Esophagus (tissue), 2 donors: ENCODE data around the gene MBNL1. TPM values are rescaled to one million over a fixed set of nuclear protein-coding genes. Genes with fewer than 3 reads are reported as not detected.
A peak's percentile ranks its signal among the peaks of the same experiment; 100 is the strongest.

Source experiments
- H3K27ac ChIP-seq, 2 donors: one replicate each; pipeline ENCODE4 v1.5.1; 2013; ENCODE audit warnings: low read depth in 2 of 2, mild to moderate bottlenecking in 2 of 2, inconsistent platforms in 1 of 2, low read length in 1 of 2, moderate library complexity in 1 of 2
- H3K27me3 ChIP-seq, 2 donors: one replicate each; pipeline ENCODE4 v1.6.1; 2013; ENCODE audit warnings: low read length in 2 of 2, control low read depth in 1 of 2, mild to moderate bottlenecking in 1 of 2; ENCODE audit not compliant: insufficient read depth in 2 of 2, control insufficient read depth in 1 of 2
- H3K36me3 ChIP-seq, 2 donors: one replicate each; pipeline ENCODE4 v1.6.1; 2013; ENCODE audit warnings: low read length in 1 of 2; ENCODE audit not compliant: control insufficient read depth in 2 of 2, insufficient read depth in 2 of 2
- H3K4me1 ChIP-seq, 2 donors: one replicate each; pipeline ENCODE4 v1.6.1; 2013; ENCODE audit warnings: low read length in 1 of 2; ENCODE audit not compliant: control insufficient read depth in 2 of 2, insufficient read depth in 2 of 2
- H3K4me3 ChIP-seq, 2 donors: one replicate each; pipeline ENCODE4 v1.5.1; 2013; ENCODE audit warnings: low read length in 2 of 2, mild to moderate bottlenecking in 2 of 2, low read depth in 1 of 2, moderate library complexity in 1 of 2
- H3K9me3 ChIP-seq, 2 donors: one replicate each; pipeline ENCODE4 v1.6.1; 2013; ENCODE audit warnings: mild to moderate bottlenecking in 2 of 2, low read depth in 1 of 2, low read length in 1 of 2, moderate library complexity in 1 of 2; ENCODE audit not compliant: control insufficient read depth in 2 of 2, insufficient read depth in 1 of 2
- WGBS, 2 donors: extraction: QIAGEN DNeasy Blood & Tissue Kit; methylation state at CpG; one replicate each; pipeline ENCODE4 v1.1.7; 2013; 5-methylcytosine and 5-hydroxymethylcytosine counted together
- polyA plus RNA-seq, 2 donors: library from polyadenylated mRNA; stranded (reverse); fragments of 200-250 nt; gene quantifications; one replicate each; pipeline ENCODE4 v1.2.3, GENCODE V29; 2013
- donor health status: healthy with polysubstance abuse.
- donor health status: Bipolar disorder and iron deficiency.

The MBNL1 gene
- polyA plus RNA-seq, 2 donors, result 23.6 to 28.6 TPM

DNA sequence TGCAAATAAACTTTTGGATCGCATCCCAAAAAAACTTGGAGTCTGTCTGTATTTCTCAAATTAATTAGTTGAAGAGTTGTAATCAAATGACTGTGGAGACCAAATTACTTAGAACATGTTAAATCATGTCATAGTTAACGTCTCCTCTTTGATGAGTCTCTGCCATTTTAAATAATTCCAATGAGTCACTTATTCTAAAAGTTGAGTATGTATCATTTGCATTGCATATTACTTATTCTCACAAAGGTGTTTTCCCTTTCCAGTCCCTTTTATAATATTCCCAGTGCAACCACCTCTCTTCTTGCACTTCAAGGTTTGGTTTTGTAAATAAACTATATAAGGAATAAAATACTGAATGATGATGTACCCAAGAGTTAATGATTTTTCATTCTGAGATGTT lies 36.0 kb upstream of the MBNL1 start:
- H3K36me3 ChIP-seq, result no peaks in the 10 kb centered on the region
- H3K27ac ChIP-seq, result no peak overlapping the region
- WGBS, 2 donors, result 56 to 71% methylated on average over 2 of the region's 2 CpGs
- no peaks in the 10 kb centered on the region for H3K4me1 ChIP-seq
- no peaks in the 10 kb centered on the region for H3K9me3 ChIP-seq
- no peaks in the 10 kb centered on the region for H3K27me3 ChIP-seq
- H3K4me3 ChIP-seq, result no peak overlapping the region

DNA sequence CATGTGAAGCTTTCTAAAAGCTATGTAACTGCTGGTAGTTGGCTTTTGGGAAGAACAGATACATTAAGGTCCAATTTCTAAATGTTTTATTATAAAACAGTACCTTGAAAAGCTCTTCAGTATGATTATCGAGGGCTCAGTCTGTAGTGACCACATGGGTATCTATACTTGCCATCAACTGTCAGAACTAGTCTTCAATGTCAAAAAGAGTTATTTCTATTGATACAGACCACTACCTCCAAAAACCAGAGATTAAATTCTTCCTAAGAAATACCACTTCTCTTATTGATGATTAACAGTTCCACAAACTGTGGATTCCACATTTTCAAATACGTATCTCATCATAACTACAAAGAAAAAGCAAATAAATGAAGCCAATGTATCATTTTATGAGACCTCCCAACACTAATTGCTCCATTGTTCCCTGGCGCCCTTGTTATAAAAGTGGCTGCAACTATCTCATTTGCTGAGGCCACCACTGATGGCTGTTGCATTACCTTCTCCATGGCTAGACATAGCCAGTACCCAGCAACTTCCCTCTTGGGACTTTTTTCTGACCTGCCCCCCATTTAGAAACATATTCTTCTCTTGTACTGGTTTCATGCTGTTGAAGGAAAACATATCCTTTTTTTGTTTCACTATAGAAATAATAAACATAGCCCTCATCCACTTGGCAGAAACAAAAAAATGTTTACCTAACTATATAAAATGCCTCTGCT lies 33.9 kb upstream of the MBNL1 start:
- Histone ChIP-seq H3K4me1 (no peaks in the 10 kb centered on the region), H3K27ac (no peak overlapping the region), H3K36me3 (no peaks in the 10 kb centered on the region), H3K4me3 (no peak overlapping the region), H3K9me3 (no peaks in the 10 kb centered on the region), H3K27me3 (no peaks in the 10 kb centered on the region)
- 95 to 96% methylated on average over 3 of the region's 3 CpGs for WGBS, 2 donors

DNA sequence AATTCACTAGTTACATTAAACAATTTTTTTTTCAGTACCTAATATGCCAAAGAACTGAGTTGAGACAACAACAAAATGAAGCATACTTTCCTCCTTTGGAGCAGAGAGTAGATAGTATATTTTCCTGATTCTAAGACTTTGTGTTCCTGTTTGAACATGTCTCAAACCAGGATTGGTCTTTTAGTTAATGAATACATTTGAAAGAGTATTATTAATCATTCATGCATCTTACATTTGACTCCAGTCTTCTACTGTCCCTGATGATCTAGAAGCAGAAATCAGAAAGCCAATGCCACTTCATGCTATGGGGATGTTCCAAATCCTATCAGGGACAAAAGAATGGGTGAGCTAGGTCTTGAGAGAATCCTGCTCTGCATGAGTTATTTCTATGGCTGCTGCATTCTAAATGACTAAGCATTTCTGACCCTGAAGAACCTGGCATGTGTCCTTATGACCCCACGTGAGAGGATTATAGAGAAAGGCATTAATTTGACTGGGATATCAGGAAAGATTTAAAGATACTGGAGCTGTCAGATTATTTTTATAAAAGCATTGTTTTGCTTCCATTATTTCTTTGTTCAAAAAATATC lies 32.9 kb upstream of the MBNL1 start:
- H3K27ac ChIP-seq, result no peak overlapping the region
- WGBS, 2 donors, result 34 to 42% methylated on average over 1 of the region's 1 CpG

DNA sequence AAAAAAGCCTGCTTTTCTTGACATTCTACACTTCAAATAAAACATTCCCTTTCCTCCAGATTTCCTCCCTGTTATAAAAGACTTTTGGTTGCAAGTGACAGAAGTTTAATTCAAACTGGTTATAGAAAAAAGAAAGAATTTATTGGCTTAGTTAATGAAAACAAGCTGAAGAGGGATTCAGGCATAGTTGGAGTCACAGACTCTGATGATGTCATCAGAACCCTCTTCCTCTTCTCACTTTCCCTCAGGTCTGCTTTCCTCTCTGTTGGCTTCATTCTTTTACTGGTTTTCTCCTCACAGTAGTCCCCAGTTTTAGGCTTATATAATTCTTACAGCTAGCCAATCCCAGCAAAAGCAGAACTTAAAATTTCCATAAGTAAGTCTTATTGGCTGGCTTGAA lies 32.0 kb upstream of the MBNL1 start:
- no peaks in the 10 kb centered on the region for H3K9me3 ChIP-seq
- no peaks in the 10 kb centered on the region for H3K36me3 ChIP-seq
- no peak overlapping the region for H3K4me3 ChIP-seq
- no peaks in the 10 kb centered on the region for H3K27me3 ChIP-seq
- no peaks in the 10 kb centered on the region for H3K4me1 ChIP-seq
- no peak overlapping the region for H3K27ac ChIP-seq

More for the DNA sequence above, 32.9 kb upstream of the MBNL1 start:
- Histone ChIP-seq H3K4me1 (no peaks in the 10 kb centered on the region), H3K27me3 (no peaks in the 10 kb centered on the region), H3K9me3 (no peaks in the 10 kb centered on the region), H3K4me3 (no peak overlapping the region), H3K36me3 (no peaks in the 10 kb centered on the region)

DNA sequence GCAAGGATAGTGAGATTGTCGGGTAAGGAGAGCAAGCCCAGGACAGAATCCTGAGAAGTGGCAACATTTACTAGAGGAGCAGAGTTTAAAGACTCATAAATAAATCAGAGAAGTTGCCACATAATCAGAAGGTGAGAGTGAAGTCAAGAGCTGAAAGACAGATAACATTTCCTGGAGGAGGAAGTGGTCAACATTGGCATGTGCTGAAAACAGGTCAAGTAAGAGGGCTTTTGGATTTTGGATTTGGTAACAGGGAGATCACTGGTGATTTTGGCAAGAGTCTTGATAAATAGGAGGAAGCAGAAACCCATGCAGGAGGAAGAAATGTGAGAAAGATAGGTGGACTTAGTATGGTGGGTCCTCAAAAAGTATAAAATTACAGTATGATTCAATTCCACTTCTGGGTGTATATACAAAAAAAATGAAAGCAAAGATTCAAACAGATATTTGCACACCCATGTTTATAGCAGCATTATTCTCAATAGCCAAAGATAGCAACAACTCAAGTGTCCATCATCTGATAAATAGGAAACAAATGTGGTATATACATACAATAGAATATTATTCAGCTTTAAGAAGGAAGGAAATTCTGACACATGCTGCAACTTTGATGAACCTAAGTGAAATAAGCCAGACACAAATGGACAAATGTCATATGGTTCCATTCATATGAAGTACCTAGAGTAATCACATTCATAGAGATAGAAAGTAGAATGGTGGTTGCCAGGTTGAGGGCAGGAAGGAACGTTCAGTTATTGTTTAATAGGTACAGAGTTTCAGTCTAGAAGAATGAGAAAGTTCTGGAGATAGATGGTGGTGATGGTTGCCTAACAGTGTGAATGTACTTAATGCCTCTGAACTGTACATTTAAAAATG lies 27.3 kb upstream of the MBNL1 start:
- no peaks in the 10 kb centered on the region for H3K4me1 ChIP-seq
- 73 to 74% methylated on average over 2 of the region's 2 CpGs for WGBS, 2 donors
- H3K27me3 ChIP-seq, result no peaks in the 10 kb centered on the region
- H3K9me3 ChIP-seq, result no peaks in the 10 kb centered on the region
- no peak overlapping the region for H3K4me3 ChIP-seq
- H3K27ac ChIP-seq, result no peak overlapping the region
- H3K36me3 ChIP-seq, result no peaks in the 10 kb centered on the region

DNA sequence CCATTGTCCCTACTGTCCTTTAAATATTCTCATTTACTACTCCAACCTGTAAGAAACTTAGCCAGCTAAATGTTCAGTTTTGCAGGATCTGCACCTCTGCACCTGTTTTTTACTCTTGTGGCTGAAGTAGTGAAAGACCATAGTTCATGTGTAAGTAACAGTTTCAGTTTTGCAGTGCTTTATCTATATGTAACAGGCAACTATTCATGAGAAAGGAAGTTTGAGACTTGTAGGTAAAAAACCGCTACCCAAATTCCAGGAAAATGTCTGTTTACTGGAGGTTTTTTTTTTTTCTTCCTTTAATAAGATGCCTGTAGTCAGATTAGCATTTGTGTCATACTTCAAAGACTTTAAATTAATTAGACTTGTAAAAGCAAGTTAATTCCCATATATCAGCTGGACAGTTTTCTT lies 25.4 kb upstream of the MBNL1 start:
- peak overlapping the region in 1 of 2 donors; percentile 25 for H3K27ac ChIP-seq
- no peaks in the 10 kb centered on the region for H3K36me3 ChIP-seq
- WGBS, 2 donors, result 55 to 63% methylated on average over 1 of the region's 1 CpG
- no peaks in the 10 kb centered on the region for H3K9me3 ChIP-seq
- no peak overlapping the region for H3K4me3 ChIP-seq
- no peaks in the 10 kb centered on the region for H3K27me3 ChIP-seq
- no peaks in the 10 kb centered on the region for H3K4me1 ChIP-seq

DNA sequence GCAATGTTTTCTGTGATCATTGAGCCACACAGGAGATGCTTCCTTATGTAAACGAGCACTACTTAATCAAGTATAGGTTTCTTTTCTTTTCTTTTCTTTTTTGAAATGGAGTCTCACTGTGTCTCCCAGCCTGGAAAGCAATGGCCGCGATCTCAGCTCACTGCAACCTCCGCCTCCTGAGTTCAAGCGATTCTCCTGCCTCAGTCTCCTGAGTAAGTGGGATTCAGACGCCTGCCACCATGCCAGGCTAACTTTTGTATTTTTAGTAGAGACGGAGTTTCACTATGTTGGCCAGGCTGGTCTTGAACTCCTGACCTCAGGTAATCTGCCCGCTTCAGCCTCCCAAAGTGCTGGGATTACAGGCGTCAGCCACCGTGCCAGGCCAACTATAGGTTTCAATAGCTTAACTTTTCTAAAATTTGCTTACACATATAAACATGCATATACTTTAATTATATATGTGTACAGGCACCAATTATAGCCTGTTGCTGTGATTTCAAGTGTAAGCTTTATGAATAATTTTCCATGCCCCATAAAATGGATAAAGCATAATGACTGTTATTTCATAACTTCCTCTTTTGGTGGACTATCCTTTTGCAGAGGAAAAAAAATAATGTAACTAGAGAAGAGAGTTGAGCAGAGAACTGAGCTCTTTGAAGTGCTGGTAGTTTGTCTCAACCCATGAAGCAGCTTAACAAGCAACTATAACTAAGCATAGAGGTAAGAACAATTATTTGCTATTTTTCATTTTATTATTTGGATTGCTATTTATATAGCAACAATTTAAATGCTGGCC lies 24.8 kb upstream of the MBNL1 start:
- H3K9me3 ChIP-seq, result no peaks in the 10 kb centered on the region
- H3K36me3 ChIP-seq, result no peaks in the 10 kb centered on the region
- no peaks in the 10 kb centered on the region for H3K27me3 ChIP-seq
- H3K4me3 ChIP-seq, result peak overlapping the region in 1 of 2 donors; percentile 20
- H3K4me1 ChIP-seq, result no peaks in the 10 kb centered on the region
- H3K27ac ChIP-seq, result peak overlapping the region in 1 of 2 donors; percentile 25
- WGBS, 2 donors, result 77 to 85% methylated on average over 10 of the region's 10 CpGs

DNA sequence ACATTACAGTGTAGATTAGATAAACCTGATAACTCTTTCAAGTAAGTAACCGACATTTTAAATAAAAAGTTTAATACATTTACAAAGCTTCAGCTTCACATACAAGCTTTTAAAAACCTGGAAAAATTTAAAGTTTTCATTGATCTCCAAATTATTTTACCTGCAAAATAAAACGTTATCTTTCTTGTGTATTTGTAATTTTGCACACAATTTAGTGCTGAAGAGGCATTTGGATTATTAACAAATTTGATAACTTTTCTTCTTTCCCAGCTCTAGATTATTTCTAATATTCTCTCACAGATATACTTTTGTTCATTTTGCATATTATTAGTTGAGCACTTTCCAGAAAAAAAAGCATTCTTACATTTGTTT lies 24.2 kb upstream of the MBNL1 start:
- no peaks in the 10 kb centered on the region for H3K27me3 ChIP-seq
- no peak overlapping the region for H3K27ac ChIP-seq
- H3K36me3 ChIP-seq, result no peaks in the 10 kb centered on the region
- H3K4me3 ChIP-seq, result no peak overlapping the region
- no peaks in the 10 kb centered on the region for H3K4me1 ChIP-seq
- no peaks in the 10 kb centered on the region for H3K9me3 ChIP-seq
- 62 to 71% methylated on average over 2 of the region's 2 CpGs for WGBS, 2 donors

DNA sequence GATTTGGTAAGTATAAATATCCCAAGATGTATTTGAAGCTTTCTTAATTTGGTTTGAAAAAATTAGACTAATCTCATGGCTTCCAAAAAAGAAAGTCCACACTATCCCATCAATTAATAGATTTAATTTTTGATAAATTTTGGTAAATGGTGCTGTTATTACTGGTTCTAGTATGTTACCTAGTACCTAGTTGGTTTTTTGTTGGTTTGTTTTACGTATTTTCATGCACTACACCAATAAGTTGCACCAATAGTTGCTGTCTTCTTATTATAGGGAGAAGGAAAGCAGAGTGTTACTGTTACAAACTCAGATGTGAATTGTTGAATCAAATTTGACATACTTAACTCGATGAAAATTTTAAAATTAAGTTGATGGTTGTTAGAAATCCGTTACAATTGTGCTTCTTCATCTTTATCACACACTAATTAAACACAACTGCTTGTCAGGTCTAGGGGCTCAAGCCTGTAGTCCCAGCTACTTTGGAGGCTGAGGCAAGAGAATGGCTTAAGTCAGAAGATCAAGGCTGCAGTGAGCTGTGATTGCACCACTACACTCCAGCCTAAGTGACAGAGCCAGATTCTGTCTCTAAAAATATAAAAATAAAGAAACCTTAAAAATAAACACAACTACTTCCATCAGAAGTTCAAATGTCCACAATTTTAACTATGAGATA lies 23.1 kb upstream of the MBNL1 start:
- Histone ChIP-seq H3K4me1 (no peaks in the 10 kb centered on the region), H3K4me3 (no peak overlapping the region), H3K36me3 (no peaks in the 10 kb centered on the region), H3K9me3 (no peaks in the 10 kb centered on the region), H3K27ac (no peak overlapping the region), H3K27me3 (no peaks in the 10 kb centered on the region)
- WGBS, 2 donors, result 80 to 86% methylated on average over 3 of the region's 3 CpGs
